GM12878 (cell line): ENCODE data around the gene ING3.

Experiments used
- BHLHE40 ChIP-seq, 2 experiments: fragments of 450-650 bp in 1 of 2; IDR thresholded peaks; 2 replicates each; pipeline ENCODE4 v1.6.1; 2011 to 2017; ENCODE audit warnings: low read depth in 2 of 2, borderline replicate concordance in 1 of 2, improper control_type of control experiment in 1 of 2, low read length in 1 of 2, mild to moderate bottlenecking in 1 of 2
- EP300 ChIP-seq, 2 experiments: fragments of 150-350 bp in 1 of 2; IDR thresholded peaks; 2 replicates each; pipeline ENCODE4 v1.6.1; 2011 to 2012; ENCODE audit warnings: low read depth in 2 of 2, low read length in 2 of 2, borderline replicate concordance in 1 of 2, improper control_type of control experiment in 1 of 2, inconsistent platforms in 1 of 2; ENCODE audit not compliant: control insufficient read depth in 1 of 2
- EZH2 ChIP-seq: IDR thresholded peaks from 2 replicates; pipeline ENCODE4 v1.6.1; 2012; ENCODE audit warnings: low read depth, mild to moderate bottlenecking, control low read depth, inconsistent platforms, low read length, borderline replicate concordance; ENCODE audit not compliant: control insufficient read depth
- JUND ChIP-seq: IDR thresholded peaks from 2 replicates; pipeline ENCODE4 v1.6.1; 2012; ENCODE audit warnings: low read depth, mild to moderate bottlenecking, low read length, improper control_type of control experiment, moderate library complexity
- POLR2A ChIP-seq: IDR thresholded peaks from 2 replicates; pipeline ENCODE4 v1.6.1; 2011; ENCODE audit warnings: low read depth, mild to moderate bottlenecking, low read length
- SIX5 ChIP-seq: IDR thresholded peaks from 2 replicates; pipeline ENCODE4 v1.6.1; 2011; ENCODE audit warnings: mild to moderate bottlenecking, low read depth, low read length, moderate library complexity; ENCODE audit not compliant: severe bottlenecking
- STAT3 ChIP-seq: IDR thresholded peaks from 2 replicates; pipeline ENCODE4 v1.6.1; 2011; ENCODE audit warnings: low read depth, low read length, improper control_type of control experiment
- YY1 ChIP-seq: IDR thresholded peaks from 2 replicates; pipeline ENCODE4 v1.6.1; 2011; ENCODE audit warnings: low read depth, mild to moderate bottlenecking, low read length
- ZNF274 ChIP-seq: IDR thresholded peaks from one replicate; pipeline ENCODE4 v1.8.0; 2011; ENCODE audit not compliant: insufficient read length, insufficient read depth
- TF ChIP-seq, protein P1 (sequence below): fragments of 450-650 bp; IDR thresholded peaks from 2 replicates; pipeline ENCODE4 v1.6.1; 2016; ENCODE audit warnings: mild to moderate bottlenecking
- TF ChIP-seq, protein P2 (sequence below): IDR thresholded peaks from 2 replicates; pipeline ENCODE4 v1.6.1; 2012; ENCODE audit warnings: mild to moderate bottlenecking, low read depth, low read length
- TF ChIP-seq, protein P3 (sequence below), 3 experiments: IDR thresholded peaks in 2 of 3; conservative IDR thresholded peaks in 1 of 3; 2 replicates each; pipeline ENCODE4 v1.5.1; 2011; ENCODE audit warnings: low read depth in 3 of 3, low read length in 3 of 3, mild to moderate bottlenecking in 3 of 3, control low read depth in 2 of 3, moderate library complexity in 2 of 3, inconsistent platforms in 1 of 3, mixed read lengths in 1 of 3; ENCODE audit not compliant: control insufficient read depth in 2 of 3, insufficient read depth in 1 of 3; ENCODE audit errors: extremely low read depth in 1 of 3
- TF ChIP-seq, protein P4 (sequence below): IDR thresholded peaks from 2 replicates; pipeline ENCODE4 v1.6.1; 2011; ENCODE audit warnings: borderline replicate concordance, low read depth, mild to moderate bottlenecking, moderate library complexity, mixed read lengths, low read length; ENCODE audit not compliant: insufficient read depth; ENCODE audit errors: extremely low read length
- TF ChIP-seq, protein P5 (sequence below): IDR thresholded peaks from 2 replicates; pipeline ENCODE4 v1.6.1; 2012; ENCODE audit warnings: low read length, inconsistent platforms

DNA sequence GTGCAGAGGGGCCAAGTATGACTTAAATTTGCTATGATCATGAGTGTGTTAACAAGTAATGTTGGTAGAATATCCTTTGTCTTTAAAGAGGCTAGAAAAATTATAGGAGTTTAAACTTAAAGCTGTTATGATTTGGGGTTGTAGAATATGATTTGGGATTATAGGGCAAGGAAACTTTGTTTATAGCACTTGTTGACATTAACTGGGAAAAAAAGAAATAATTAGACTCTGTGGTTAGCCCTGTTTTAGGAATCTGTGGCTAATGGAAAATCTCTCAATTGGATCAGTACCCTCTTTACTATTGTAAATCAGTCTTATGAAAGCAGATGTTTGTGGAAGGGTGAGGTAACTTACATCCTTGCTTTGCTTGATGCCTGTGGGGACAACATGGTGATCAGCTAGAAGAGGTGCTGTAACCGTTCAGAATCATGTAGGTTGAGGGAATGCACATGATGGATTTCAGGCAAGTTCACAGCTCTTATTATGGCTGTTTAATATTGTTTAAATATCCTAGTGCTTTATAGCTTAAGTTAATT is 11.1 kb downstream of the ING3 start:
- TF ChIP-seq, protein P1, sequence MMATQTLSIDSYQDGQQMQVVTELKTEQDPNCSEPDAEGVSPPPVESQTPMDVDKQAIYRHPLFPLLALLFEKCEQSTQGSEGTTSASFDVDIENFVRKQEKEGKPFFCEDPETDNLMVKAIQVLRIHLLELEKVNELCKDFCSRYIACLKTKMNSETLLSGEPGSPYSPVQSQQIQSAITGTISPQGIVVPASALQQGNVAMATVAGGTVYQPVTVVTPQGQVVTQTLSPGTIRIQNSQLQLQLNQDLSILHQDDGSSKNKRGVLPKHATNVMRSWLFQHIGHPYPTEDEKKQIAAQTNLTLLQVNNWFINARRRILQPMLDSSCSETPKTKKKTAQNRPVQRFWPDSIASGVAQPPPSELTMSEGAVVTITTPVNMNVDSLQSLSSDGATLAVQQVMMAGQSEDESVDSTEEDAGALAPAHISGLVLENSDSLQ = no peak
- TF ChIP-seq SIX5 = no peak
- no peak for TF ChIP-seq YY1
- no peak for TF ChIP-seq EP300 (IDR thresholded peaks at IDR 0.05; ENCODE audit: borderline replicate concordance in 1 of 2, control insufficient read depth in 1 of 2, low read depth in 2 of 2, low read length in 2 of 2)
- TF ChIP-seq, protein P2, sequence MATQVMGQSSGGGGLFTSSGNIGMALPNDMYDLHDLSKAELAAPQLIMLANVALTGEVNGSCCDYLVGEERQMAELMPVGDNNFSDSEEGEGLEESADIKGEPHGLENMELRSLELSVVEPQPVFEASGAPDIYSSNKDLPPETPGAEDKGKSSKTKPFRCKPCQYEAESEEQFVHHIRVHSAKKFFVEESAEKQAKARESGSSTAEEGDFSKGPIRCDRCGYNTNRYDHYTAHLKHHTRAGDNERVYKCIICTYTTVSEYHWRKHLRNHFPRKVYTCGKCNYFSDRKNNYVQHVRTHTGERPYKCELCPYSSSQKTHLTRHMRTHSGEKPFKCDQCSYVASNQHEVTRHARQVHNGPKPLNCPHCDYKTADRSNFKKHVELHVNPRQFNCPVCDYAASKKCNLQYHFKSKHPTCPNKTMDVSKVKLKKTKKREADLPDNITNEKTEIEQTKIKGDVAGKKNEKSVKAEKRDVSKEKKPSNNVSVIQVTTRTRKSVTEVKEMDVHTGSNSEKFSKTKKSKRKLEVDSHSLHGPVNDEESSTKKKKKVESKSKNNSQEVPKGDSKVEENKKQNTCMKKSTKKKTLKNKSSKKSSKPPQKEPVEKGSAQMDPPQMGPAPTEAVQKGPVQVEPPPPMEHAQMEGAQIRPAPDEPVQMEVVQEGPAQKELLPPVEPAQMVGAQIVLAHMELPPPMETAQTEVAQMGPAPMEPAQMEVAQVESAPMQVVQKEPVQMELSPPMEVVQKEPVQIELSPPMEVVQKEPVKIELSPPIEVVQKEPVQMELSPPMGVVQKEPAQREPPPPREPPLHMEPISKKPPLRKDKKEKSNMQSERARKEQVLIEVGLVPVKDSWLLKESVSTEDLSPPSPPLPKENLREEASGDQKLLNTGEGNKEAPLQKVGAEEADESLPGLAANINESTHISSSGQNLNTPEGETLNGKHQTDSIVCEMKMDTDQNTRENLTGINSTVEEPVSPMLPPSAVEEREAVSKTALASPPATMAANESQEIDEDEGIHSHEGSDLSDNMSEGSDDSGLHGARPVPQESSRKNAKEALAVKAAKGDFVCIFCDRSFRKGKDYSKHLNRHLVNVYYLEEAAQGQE = no peak
- TF ChIP-seq BHLHE40 (IDR thresholded peaks at IDR 0.05; ENCODE audit: borderline replicate concordance in 1 of 2, low read depth in 2 of 2, low read length in 1 of 2) = no peak
- no peak for TF ChIP-seq POLR2A
- no peak for TF ChIP-seq JUND
- TF ChIP-seq EZH2 = no peak
- TF ChIP-seq, protein P3, sequence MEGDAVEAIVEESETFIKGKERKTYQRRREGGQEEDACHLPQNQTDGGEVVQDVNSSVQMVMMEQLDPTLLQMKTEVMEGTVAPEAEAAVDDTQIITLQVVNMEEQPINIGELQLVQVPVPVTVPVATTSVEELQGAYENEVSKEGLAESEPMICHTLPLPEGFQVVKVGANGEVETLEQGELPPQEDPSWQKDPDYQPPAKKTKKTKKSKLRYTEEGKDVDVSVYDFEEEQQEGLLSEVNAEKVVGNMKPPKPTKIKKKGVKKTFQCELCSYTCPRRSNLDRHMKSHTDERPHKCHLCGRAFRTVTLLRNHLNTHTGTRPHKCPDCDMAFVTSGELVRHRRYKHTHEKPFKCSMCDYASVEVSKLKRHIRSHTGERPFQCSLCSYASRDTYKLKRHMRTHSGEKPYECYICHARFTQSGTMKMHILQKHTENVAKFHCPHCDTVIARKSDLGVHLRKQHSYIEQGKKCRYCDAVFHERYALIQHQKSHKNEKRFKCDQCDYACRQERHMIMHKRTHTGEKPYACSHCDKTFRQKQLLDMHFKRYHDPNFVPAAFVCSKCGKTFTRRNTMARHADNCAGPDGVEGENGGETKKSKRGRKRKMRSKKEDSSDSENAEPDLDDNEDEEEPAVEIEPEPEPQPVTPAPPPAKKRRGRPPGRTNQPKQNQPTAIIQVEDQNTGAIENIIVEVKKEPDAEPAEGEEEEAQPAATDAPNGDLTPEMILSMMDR (IDR thresholded peaks at IDR 0.05 in 2 of 3, conservative IDR thresholded peaks at IDR 0.05 in 1 of 3; ENCODE audit: control insufficient read depth in 2 of 3, extremely low read depth in 1 of 3, insufficient read depth in 1 of 3, low read depth in 3 of 3, low read length in 3 of 3) = no peak
- TF ChIP-seq, protein P4, sequence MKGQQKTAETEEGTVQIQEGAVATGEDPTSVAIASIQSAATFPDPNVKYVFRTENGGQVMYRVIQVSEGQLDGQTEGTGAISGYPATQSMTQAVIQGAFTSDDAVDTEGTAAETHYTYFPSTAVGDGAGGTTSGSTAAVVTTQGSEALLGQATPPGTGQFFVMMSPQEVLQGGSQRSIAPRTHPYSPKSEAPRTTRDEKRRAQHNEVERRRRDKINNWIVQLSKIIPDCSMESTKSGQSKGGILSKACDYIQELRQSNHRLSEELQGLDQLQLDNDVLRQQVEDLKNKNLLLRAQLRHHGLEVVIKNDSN = no peak
- TF ChIP-seq, protein P5, sequence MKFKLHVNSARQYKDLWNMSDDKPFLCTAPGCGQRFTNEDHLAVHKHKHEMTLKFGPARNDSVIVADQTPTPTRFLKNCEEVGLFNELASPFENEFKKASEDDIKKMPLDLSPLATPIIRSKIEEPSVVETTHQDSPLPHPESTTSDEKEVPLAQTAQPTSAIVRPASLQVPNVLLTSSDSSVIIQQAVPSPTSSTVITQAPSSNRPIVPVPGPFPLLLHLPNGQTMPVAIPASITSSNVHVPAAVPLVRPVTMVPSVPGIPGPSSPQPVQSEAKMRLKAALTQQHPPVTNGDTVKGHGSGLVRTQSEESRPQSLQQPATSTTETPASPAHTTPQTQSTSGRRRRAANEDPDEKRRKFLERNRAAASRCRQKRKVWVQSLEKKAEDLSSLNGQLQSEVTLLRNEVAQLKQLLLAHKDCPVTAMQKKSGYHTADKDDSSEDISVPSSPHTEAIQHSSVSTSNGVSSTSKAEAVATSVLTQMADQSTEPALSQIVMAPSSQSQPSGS = no peak
- TF ChIP-seq ZNF274 = no peak
- no peak for TF ChIP-seq STAT3
